Measurements from ENCODE around the gene TMPRSS3.

TMPRSS3 gene

GRCh38 chr21:42414066-42414465 lies 18.2 kb upstream of the TMPRSS3 start:
- no peak for TF ChIP-seq CTCF (conservative IDR thresholded peaks at IDR 0.05; ENCODE audit: low read length)
- no peak for TF ChIP-seq EZH2phosphoT487 (IDR thresholded peaks at IDR 0.05; ENCODE audit: borderline replicate concordance)
- H3K27me3 ChIP-seq (ENCODE audit: insufficient read depth, low read length, poor library complexity, severe bottlenecking) = no peaks in the 10 kb centered on the region
- no peaks in the 10 kb centered on the region for H3K9me2 ChIP-seq (replicated peaks; ENCODE audit: low read depth, low read length)
- H3F3A ChIP-seq (ENCODE audit: low read depth) = no peaks in the 10 kb centered on the region
- H3K9ac ChIP-seq (ENCODE audit: low read depth, low read length, poor library complexity, severe bottlenecking) = no peak overlapping the region
- no peak overlapping the region for H3K4me3 ChIP-seq (ENCODE audit: low read length, poor library complexity, severe bottlenecking)
- H4K20me1 ChIP-seq (ENCODE audit: insufficient read depth, low read length, poor library complexity, severe bottlenecking) = no peaks in the 10 kb centered on the region
- no peak overlapping the region for H2AFZ ChIP-seq (ENCODE audit: low read length)
- H3K4me2 ChIP-seq (ENCODE audit: low read depth, low read length, poor library complexity, severe bottlenecking) = no peak overlapping the region
- peaks cover 25% of the 10 kb centered on the region; the same call in 1 of the 2 replicates for H3K36me3 ChIP-seq (ENCODE audit: insufficient read depth, low read length)
- peaks cover 7% of the 10 kb centered on the region; the same call in 1 of the 2 replicates for H3K79me2 ChIP-seq (ENCODE audit: insufficient read depth, low read length)
- H3K4me1 ChIP-seq (ENCODE audit: insufficient read depth, low read length, poor library complexity, severe bottlenecking) = peaks cover 28% of the 10 kb centered on the region
- H3K9me3 ChIP-seq (ENCODE audit: insufficient read depth, low read depth, low read length) = no peaks in the 10 kb centered on the region

DNA sequence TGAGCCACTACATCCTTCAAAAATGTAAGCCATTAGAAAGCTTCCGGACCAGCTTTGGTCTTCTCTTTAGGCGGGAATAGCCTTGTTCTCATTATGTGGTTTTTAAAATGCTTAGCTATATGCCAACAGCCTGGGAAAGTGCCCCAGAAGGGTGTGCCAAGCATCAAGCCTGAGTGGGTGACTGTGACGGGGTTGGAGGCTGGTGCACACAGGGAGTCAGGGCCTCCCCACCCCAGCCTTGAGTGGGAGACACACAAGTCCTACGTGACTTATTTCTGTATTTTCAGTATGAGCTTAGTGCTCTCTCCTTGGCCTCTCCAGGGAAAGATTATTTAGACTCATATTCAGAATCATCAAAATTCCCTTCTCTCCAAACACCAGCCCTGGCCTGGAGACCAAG lies 17.6 kb upstream of the TMPRSS3 start:
- H4K20me1 ChIP-seq (ENCODE audit: insufficient read depth, low read length, poor library complexity, severe bottlenecking) = no peaks in the 10 kb centered on the region
- no peak overlapping the region for H3K4me2 ChIP-seq (ENCODE audit: low read depth, low read length, poor library complexity, severe bottlenecking)
- peaks cover 10% of the 10 kb centered on the region; the same call in 1 of the 2 replicates for H3K79me2 ChIP-seq (ENCODE audit: insufficient read depth, low read length)
- peaks cover 30% of the 10 kb centered on the region for H3K4me1 ChIP-seq (ENCODE audit: insufficient read depth, low read length, poor library complexity, severe bottlenecking)
- H3K9me3 ChIP-seq (ENCODE audit: insufficient read depth, low read depth, low read length) = no peaks in the 10 kb centered on the region
- no peaks in the 10 kb centered on the region for H3F3A ChIP-seq (ENCODE audit: low read depth)
- TF ChIP-seq CTCF (conservative IDR thresholded peaks at IDR 0.05; ENCODE audit: low read length) (no peak), EZH2phosphoT487 (IDR thresholded peaks at IDR 0.05; ENCODE audit: borderline replicate concordance) (no peak)
- H3K9ac ChIP-seq (ENCODE audit: low read depth, low read length, poor library complexity, severe bottlenecking) = no peak overlapping the region
- H3K36me3 ChIP-seq (ENCODE audit: insufficient read depth, low read length) = peaks cover 19% of the 10 kb centered on the region; the same call in 1 of the 2 replicates
- H3K4me3 ChIP-seq (ENCODE audit: low read length, poor library complexity, severe bottlenecking) = no peak overlapping the region
- H3K9me2 ChIP-seq (replicated peaks; ENCODE audit: low read depth, low read length) = no peaks in the 10 kb centered on the region
- no peak overlapping the region for H2AFZ ChIP-seq (ENCODE audit: low read length)
- H3K27me3 ChIP-seq (ENCODE audit: insufficient read depth, low read length, poor library complexity, severe bottlenecking) = no peaks in the 10 kb centered on the region

- Histone ChIP-seq H4K20me1 (ENCODE audit: insufficient read depth, low read length, poor library complexity, severe bottlenecking) (no peaks in the 10 kb centered on the region), H3K79me2 (ENCODE audit: insufficient read depth, low read length) (peaks cover 14% of the 10 kb centered on the region; the same call in 1 of the 2 replicates), H3K4me1 (ENCODE audit: insufficient read depth, low read length, poor library complexity, severe bottlenecking) (peaks cover 34% of the 10 kb centered on the region), H3K9me2 (replicated peaks; ENCODE audit: low read depth, low read length) (no peaks in the 10 kb centered on the region), H3K9me3 (ENCODE audit: insufficient read depth, low read depth, low read length) (no peaks in the 10 kb centered on the region), H2AFZ (ENCODE audit: low read length) (no peak overlapping the region), H3K27me3 (ENCODE audit: insufficient read depth, low read length, poor library complexity, severe bottlenecking) (no peaks in the 10 kb centered on the region), H3F3A (ENCODE audit: low read depth) (no peaks in the 10 kb centered on the region), H3K9ac (ENCODE audit: low read depth, low read length, poor library complexity, severe bottlenecking) (no peak overlapping the region), H3K4me3 (ENCODE audit: low read length, poor library complexity, severe bottlenecking) (no peak overlapping the region), H3K4me2 (ENCODE audit: low read depth, low read length, poor library complexity, severe bottlenecking) (no peak overlapping the region), H3K36me3 (ENCODE audit: insufficient read depth, low read length) (peaks cover 15% of the 10 kb centered on the region; the same call in 1 of the 2 replicates)
- TF ChIP-seq CTCF (conservative IDR thresholded peaks at IDR 0.05; ENCODE audit: low read length) (no peak), EZH2phosphoT487 (IDR thresholded peaks at IDR 0.05; ENCODE audit: borderline replicate concordance) (no peak)
Measured at GRCh38 chr21:42413093-42413492, 17.2 kb upstream of the TMPRSS3 start.
